NCI-H1694 (cell line): Measurements from ENCODE around the gene CHTOP.
"Not testable (repeated sequence)": the region's sequence is repeated elsewhere in the genome, so short reads cannot be mapped to it uniquely, and the experiment has no call there.

ENCODE experiments used
- DNase-seq: peaks from one replicate; lab custom pipeline; 2025; lab: John Stamatoyannopoulos, UW

CHTOP gene

DNA sequence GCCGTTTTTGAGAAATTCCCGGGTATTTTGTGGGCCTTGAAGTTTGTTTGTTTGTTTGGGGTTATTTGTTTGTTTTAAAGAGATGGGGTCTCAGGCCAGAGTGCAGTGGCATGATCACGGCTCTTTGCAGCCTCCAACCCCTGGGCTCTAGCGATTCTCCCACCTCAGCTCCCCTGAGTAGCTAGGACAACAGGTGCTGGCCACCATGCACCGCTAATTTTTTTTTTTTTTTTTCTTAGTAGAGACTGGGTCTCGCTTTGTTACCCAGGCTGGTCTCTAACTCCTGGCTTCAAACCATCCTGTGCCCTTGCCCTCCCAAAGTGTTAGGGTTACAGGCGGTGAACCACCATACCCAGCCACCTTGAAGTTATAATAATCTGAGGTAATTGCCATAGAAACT, 2.0 kb downstream of the CHTOP start:
- DNase-seq: no peak

DNA sequence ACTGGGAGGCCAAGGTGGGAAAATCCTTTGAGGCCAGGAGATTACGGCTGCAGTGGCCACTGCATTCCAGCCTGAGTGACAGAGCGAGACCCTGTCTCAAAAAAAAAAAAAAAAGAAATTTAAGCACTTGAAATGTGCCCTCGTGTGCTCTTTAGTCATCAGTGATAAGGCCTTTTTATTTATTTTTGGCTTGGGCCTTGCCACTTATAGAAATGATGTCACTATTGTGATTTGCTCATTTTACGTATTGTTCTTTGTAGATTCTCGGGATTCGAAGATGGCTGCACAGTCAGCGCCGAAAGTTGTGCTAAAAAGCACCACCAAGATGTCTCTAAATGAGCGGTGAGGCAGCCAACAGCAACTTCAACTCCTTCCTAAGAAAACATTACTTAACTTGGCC, 2.4 kb downstream of the CHTOP start:
- DNase-seq: no peak

DNA sequence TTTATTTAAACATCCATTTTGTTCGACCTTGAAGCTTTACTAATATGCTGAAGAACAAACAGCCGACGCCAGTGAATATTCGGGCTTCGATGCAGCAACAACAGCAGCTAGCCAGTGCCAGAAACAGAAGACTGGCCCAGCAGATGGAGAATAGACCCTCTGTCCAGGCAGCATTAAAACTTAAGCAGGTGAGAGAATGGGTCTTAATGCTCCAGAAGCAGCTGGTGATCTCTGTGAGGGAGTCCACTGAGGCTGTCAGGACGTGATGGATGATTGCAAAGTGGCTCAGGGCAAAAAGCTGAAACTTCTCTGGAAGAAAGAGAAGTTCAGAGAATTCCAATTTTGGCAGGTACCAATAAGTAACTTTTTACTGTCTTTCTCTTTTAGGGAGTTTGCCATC, 4.4 kb downstream of the CHTOP start:
- no peak for DNase-seq

DNA sequence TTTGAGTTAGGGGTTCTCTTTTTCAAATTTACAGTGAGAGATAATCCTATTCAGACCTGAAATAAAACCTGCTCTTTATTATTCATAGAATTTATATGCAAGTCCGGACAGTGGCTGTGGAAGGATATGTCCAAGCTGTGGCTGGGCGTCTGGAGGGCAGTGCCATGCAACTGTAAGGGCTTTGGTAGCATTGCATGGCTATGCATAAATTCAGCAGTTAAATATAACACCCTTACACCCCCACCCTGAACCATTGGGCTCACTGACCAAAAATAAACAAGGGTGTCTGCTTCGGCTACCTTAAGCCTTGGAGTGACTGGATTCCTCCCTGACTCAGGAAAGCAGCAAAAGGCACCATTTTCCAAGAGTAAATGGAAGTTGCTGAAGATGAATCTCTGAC, 5.4 kb downstream of the CHTOP start:
- DNase-seq: no peak

DNA sequence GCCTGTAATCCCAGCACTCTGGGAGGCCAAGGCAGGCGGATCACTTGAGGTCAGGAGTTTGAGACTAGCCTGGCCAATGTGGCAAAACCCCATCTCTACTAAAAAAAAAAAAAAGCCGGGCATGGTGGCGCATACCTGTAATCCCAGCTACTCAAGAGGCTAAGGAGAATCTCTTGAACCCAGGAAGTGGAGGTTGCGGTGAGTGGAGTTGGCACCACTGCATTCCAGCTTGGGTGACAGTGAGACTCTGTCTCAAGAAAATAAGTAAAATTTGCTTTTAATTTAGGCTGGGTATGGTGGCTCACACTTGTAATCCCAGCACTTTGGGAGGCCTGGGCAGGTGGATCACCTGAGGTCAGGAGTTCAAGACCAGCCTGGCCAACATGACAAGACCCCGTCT, 6.3 kb downstream of the CHTOP start:
- not testable (repeated sequence) for DNase-seq

DNA sequence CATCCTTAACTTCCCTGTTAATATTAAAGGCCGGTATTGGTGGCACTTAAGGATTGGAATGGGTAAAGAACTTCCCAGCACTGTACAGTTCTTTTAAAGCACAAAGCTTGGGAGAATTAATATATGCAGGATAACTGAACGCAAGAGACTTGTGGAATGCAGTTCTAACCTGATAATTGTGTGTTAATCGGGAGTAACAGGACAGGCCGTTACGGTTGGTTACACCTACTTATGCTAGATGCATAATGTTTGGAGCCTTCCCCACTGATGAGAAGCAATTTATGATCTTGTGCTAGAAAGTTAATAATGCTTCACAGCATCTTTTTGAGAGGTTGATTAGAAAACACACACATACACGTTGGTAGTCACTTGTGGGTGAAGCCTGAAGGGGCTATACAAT, 7.0 kb downstream of the CHTOP start:
- no peak for DNase-seq

DNA sequence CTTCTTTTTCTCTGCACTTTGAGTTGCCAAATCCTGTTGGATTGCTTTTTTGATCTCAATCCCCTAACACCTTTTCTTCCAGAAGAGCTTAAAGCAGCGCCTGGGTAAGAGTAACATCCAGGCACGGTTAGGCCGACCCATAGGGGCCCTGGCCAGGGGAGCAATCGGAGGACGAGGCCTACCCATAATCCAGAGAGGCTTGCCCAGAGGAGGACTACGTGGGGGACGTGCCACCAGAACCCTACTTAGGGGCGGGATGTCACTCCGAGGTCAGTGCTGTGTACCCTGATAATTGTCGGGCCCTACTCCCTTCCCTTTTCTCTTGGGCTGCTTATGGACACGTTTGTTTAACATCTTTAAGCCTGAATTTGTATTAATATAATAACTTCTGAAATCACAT, 8.3 kb downstream of the CHTOP start:
- no peak for DNase-seq

DNA sequence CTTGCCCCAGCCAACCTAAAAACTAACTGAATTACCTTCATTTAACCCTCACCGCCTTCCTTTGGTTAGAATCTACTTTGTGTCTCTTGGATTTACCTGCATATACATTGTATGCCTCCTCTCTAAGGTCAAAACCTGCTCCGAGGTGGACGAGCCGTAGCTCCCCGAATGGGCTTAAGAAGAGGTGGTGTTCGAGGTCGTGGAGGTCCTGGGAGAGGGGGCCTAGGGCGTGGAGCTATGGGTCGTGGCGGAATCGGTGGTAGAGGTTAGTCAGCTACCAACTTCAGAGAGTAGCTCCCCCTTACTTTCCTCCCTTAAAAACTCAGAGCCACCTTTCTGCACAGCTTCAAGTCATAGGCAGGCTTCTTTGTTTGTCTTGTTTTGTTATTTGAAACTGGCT, 9.2 kb downstream of the CHTOP start:
- no peak for DNase-seq

DNA sequence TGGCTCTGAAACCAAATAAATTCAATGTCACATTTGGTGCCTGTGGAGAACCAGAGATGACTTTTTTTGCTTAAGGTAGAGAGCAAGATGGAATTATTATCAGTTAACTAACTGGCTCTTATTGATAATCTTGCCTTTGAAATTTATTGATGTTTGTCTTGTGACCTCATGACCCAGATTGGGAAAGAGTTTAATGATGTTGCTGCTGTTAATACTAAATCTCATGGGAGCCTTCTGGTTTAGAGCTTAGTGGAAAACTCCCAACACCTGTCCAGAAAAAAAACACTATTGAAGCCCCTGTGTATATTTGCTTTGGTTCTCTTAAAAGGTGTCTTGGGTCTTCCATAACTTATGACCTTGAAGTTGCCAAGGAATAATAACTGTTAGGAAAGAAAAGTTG, 9.9 kb downstream of the CHTOP start:
- DNase-seq: no peak

DNA sequence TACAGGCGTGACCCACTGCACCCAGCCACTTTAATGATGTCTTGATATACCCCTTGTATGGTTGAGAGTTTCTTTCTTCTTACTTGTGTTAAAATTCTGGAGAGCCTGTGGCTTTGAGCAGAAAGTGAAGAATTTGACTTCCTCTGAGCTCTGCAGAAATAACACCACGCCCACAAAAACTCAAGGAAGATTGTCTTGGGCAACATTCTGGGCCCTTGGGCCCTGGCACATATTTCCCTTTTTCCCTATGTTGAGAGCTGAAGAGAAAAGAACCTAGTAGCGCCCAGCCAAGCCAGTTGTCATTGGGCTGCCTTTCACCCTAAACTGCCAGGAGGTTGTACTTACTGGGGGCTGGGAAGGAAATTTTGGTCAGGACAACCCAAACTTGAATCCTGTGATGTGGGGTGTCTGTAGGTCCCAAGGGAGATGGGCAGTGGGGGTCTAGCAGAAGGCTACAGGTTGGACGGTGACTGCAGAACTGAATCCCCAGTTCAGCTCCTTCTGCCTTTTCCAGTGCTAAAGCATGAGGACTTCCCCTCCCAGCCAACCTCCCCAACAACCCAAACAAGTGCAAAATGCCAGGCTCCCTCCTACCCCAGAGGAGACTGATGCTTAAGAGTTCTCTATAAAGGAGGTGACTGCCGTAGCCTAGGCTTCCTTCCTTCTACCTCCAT, 12.9 kb downstream of the CHTOP start:
- DNase-seq: no peak

DNA sequence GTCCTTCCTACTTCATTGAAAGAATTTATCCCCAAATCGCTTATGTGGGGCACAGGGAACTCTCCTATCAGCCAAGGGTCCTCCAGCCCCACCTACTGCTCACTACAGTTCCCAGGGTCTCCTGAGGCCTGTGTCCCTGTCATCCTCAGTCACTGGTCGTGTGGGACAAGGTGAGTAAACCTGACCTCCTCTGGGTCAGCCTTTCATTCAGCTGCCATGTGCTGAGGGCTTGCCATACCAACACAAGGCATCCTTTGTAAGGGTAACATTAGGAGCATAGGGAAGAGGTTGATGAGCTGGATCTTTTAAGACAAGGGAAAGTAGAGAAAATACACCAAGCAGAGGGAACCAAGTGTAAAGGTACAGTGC, 13.5 kb downstream of the CHTOP start:
- DNase-seq: no peak

DNA sequence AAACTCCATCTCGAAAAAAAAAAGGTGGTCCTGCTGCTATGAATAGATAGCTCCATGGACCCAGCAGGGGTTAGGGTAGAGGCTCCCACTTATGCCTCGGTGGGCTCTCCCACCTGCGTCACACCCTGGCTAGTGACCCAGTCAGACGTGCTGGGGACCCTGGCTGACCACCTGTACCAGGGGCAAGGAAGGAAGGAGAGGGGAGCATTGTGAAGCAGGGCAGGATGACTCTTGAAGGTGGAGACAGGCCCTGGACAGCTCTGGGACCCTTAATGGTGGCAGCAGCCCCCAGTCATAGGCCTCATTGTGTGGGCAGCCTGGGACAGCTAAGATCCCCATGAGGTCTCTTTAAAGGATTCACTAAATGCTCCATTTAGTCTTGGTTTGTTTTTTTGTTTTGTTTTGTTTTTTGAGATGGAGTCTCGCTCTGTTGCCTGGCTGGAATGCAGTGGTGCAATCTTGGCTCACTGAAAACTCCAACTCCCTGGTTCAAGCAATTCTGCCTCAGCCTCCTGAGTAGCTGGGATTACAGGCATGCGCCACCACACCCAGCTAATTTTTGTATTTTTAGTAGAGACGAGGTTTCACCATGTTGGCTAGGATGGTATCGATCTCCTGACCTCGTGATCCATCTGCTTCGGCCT, 14.3 kb downstream of the CHTOP start:
- DNase-seq: no peak

DNA sequence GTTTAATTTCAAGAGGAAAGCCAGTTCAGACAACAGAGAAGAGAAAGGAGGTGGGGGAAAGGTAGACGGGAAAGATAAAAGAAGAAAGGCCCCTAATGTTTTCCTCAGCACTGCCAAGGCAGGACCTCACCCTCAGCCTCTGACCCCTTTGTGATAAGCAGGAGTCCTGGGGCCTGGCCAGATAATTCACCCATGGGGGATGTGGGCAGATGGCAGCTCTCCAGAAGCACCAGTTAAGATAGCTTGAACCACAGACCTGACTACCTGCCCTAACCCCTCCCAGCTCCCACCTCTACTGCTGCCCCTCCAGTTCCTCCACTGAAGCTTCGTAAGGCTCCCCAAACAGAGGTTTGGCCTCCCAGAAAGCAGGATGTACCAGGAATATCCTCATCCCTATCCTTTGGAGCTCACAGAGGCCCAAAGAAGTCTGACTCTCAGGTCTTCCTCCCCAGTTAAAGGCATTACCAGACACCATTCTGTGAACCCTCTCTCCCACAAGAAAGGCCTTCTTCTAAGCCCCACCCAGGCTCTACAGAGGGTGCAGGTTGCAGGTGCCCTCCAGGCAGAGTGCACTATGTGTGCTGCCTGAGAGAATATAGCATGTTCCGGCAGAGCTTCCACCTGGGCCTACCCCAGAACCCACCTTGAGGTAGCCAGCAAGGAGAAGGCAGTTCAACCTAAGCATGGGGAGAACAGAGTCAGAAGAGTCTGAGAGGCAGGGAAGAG, 15.4 kb downstream of the CHTOP start:
- DNase-seq: no peak

DNA sequence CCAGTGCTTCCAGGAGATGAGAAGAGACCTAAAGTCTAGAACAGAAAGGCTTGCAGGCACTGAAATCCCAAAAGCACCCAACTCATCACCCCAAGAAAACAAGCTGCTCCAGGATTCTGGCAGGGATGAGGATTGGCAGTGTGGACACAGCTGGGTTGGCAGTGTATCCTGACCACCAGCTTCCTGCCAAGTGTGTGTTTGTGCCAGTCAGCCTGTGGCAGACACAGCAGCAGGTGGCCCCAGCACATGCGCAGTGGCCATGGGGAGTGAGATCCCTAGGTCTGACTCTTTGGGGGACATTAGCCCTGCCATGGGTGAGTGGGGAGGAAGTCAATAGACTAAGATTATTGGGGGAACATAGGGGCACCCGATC, 16.0 kb downstream of the CHTOP start:
- no peak for DNase-seq

DNA sequence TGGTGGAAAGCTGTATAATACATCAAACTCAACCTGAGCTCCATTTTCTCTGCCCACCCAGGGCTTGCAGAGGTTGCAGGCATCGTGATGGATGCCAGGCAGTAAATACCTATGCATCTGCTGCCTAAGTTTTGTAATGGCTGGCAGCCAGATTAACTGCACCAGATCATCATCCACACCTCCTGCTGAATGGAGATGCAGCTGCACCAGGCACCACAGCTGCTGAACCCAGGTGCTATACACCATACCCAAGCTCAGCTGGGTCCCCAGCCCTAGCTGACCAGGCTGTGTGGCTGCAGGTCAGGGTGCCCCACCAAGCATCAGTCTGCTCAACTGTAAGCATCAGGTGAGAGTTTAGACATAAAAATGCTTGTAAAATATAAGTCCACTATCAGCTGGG, 17.9 kb downstream of the CHTOP start:
- no peak for DNase-seq

DNA sequence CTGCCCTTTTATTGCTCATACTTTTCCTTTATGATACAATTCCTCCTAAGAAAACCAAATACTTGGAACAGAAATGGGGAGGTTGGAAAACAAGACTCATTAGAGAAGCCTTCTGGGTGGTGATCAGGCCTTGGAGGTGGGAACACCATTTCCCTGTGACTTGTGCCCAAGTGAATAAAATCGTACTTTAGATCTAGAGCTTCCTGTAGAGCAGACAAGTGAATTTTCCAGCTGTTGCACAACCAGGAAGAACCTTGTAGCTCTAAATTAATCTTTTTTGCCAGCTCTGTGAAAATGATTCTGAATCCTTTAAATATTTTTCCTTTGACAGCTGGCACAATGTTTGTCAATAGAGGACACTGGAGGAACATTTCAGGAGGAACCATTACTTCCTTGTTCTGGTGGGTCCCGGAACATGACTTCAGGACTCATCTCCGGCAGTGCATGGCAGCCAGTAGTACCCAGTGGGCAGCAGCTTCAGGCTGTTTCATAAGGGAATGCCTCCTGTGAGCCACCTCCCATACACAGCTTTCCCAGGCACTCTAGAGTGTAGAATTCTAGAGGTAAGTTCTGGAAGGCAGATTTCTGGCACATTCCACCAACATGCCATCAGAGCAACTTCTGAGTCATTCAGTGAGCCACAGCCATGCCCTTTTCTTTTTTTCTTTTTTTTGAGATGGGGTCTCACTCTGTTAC, 19.1 kb downstream of the CHTOP start:
- no peak for DNase-seq

DNA sequence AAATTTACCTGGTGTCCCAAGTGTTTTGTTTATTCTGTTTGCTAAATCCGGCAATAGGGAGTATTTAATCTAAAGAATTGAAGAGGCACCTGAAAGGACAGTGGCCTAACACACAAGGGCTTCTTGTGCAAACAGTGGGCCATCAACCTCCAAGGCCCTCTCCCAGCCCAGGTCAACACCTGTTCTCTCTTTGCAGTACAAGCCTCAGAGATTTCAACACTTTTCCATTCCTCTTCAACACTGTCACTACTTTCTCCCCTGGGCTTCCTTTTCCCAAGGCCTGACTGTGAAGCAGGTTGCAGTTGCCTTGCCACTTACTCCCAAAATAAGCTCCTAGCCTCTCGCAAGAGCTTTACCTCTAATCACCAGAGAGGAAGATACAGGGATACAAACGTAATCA, 21.5 kb downstream of the CHTOP start:
- DNase-seq: no peak

DNA sequence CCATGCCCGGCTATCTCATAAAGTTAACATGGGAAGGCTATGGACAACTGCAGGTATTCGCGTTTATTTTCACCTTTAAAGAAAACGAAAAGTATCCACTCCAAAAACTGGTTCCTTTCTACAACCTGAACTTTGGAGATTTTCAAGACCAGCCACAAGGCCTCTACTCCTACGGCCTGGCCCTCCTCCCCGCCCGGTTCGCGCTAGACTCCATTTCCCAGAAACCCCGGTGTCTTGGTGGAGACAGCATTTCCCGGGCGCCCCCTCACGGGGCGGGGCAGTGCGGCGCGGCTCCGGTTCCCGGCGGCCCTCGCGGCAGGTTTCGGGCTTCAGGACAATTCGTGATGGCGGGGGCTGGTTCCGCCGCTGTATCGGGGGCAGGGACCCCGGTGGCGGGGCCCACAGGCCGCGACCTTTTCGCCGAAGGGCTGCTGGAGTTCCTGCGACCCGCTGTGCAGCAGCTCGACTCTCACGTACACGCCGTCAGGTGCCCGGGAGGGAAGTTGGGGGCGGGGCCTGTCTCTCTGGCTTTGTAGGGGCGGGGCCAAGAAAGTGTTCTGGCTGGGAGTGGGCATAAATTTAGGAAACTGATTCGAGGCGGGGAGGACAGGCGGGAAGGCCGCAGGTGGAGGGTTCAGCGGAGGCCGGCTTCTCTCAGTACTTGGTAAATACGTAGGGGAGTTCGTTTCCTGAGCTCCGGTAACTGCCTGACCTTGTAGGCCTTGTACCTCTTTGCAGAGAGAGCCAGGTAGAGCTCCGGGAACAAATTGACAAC, 24.7 kb downstream of the CHTOP start, which contains the start of gene SNAPIN:
TSS of gene SNAPIN (plus strand) at position 304 of the 775 bp plus-strand sequence. CDS start at position 345, 41 bp downstream.
- DNase-seq: peak; percentile 76

DNA sequence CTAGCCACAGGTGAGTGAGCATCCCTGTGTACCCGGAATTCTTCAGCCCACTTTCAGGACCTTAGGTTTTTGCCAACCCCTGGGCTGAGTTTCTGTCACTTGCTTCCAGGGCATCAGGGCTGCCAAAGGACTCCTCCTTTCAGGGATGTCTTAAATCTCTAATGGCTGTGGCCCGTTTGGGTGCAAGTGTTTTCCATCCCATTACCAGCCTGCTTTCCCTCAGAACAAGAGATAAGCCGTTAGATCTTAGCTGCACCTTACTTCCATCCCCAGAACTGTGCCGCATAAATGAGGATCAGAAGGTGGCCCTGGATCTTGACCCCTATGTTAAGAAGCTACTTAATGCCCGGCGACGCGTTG, 25.3 kb downstream of the CHTOP start:
- DNase-seq: no peak

DNA sequence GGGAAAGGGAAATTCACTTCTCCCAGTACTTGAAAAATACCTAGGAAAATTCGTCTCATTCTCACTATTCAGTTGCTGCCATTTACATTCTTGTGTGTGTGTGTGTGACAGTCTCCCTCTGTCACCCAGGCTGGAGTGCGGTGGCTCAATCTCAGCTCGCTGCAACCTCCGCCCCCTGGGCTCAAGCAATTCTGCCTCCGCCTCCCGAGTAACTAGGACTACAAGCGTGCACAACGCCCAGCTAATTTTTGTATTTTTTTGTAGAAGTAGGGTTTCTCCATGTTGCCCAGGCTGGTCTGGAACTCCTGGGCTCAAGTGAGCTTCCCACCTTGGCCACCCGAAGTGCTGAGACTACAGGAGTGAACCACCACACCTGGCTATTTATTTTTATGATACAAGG, 25.8 kb downstream of the CHTOP start:
- DNase-seq: no peak

DNA sequence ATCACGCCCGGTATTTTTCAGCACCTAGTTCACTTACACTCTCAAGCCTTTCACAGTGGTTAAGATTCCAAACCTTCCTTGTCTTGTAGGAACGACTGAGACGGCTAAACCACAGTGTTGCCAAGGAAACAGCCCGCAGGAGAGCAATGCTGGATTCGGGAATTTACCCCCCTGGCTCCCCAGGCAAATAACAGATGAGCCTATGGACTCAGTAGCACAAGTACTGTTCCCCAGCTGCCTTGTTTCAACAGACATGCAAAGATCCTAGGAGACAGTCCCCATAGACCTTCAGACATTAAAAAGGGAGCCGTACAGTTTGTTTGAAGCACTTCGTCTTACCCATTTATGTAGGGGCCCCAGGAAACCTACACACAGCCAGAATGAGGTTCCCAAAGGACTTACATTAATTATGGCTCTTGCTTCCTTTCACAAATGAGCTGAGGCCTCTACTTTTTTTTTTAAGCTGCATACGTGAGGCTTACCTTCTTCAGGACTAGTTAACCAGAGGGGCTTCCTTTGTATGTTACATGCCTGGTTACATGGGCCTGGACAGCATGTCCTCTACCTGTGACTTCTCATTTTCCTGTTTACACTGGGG, 27.3 kb downstream of the CHTOP start:
- no peak for DNase-seq

DNA sequence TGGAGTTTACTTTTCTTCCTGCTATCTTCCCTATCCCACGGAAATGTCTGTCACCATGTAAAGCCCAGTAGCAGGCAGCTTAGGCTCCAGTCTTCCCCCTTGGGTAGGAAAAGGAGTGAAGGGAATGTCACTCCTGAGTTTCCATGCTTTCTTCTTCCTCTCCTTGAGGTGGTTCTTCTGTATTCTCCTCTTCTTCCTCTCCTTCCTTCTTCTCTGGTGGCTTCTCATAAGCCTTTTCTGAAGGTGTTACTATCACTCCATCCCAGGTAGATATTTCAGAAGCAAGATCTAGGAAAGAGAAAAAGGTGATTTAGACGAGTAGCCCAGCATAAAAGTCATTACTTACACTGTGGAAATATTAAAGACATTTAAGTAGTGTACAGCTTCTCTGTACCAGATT, 28.4 kb downstream of the CHTOP start:
- no peak for DNase-seq
